PC-3 (cell line): Measurements from ENCODE around the gene RMND1. TPM values are rescaled to one million over a fixed set of nuclear protein-coding genes. Genes with fewer than 3 reads are reported as not detected.

Source experiments
- ATAC-seq: fragments of 200-7000 bp; cut with Tn5 transposase; 2 replicates; pipeline ENCODE4 v1.9.1; 2020; ENCODE audit warnings: mild to moderate bottlenecking, moderate library complexity
- BruUV-seq: library from RNA; stranded (reverse); fragments of 400-500 nt; replicated peaks from 2 replicates; lab custom pipeline; 2021; lab: Mats Ljungman, UMichigan
- CTCF ChIA-PET: fragments of 300-600 bp; sonication (Branson Sonifier 250); formaldehyde crosslinking; loops from one replicate; lab custom pipeline; 2022; ENCODE audit warnings: antibody characterized with exemption; lab: Charles Lee
- POLR2A ChIA-PET: fragments of 300-600 bp; sonication (Branson Sonifier 250); formaldehyde crosslinking; loops from one replicate; lab custom pipeline; 2022; ENCODE audit warnings: antibody characterized with exemption; ENCODE audit not compliant: unreplicated experiment; lab: Charles Lee
- DNase-seq: peaks from one replicate; pipeline ENCODE4 v3.0.0-alpha.2; 2015
- H2AFZ ChIP-seq: fragments of 300-600 bp; sonication (generic); 2 replicates; pipeline ENCODE4 v1.6.0; 2016; ENCODE audit warnings: antibody characterized with exemption, low read length
- H3F3A ChIP-seq: fragments of 300-600 bp; sonication (generic); one replicate; pipeline ENCODE4 v1.6.0; 2017; ENCODE audit warnings: antibody characterized with exemption, low read length, control low read depth, mild to moderate bottlenecking; ENCODE audit not compliant: unreplicated experiment
- H3K27ac ChIP-seq: fragments of 300-600 bp; sonication (generic); 2 replicates; pipeline ENCODE4 v1.5.1; 2016; ENCODE audit warnings: mild to moderate bottlenecking, low read length
- H3K27me3 ChIP-seq: fragments of 300-600 bp; sonication (generic); 2 replicates; pipeline ENCODE4 v1.6.1; 2016; ENCODE audit warnings: low read length, mixed read lengths
- H3K36me3 ChIP-seq: fragments of 300-600 bp; sonication (generic); 2 replicates; pipeline ENCODE4 v1.6.1; 2016; ENCODE audit warnings: low read depth, mixed run types, low read length, mixed read lengths
- H3K4me1 ChIP-seq: fragments of 300-600 bp; sonication (generic); 2 replicates; pipeline ENCODE4 v1.5.1; 2016; ENCODE audit warnings: low read length; ENCODE audit not compliant: insufficient read depth
- H3K4me2 ChIP-seq: fragments of 300-600 bp; sonication (generic); 2 replicates; pipeline ENCODE4 v1.6.0; 2016; ENCODE audit warnings: low read length
- H3K4me3 ChIP-seq: fragments of 300-600 bp; sonication (generic); 2 replicates; pipeline ENCODE4 v1.5.1; 2016; ENCODE audit warnings: mild to moderate bottlenecking, low read length, mixed read lengths
- H3K79me2 ChIP-seq: fragments of 300-600 bp; sonication (generic); 2 replicates; pipeline ENCODE4 v1.6.1; 2017; ENCODE audit warnings: low read length, mixed read lengths
- H3K9ac ChIP-seq: fragments of 300-600 bp; sonication (generic); 2 replicates; pipeline ENCODE4 v1.6.0; 2016; ENCODE audit warnings: mild to moderate bottlenecking, low read length
- H3K9me2 ChIP-seq: fragments of 300-600 bp; sonication (generic); replicated peaks from 2 replicates; pipeline ENCODE4 v1.6.1; 2016; ENCODE audit warnings: mixed run types, low read length, mixed read lengths
- H3K9me3 ChIP-seq: fragments of 300-600 bp; sonication (generic); 2 replicates; pipeline ENCODE4 v1.6.1; 2016; ENCODE audit warnings: low read length, mixed read lengths
- H4K20me1 ChIP-seq: fragments of 300-600 bp; sonication (generic); 2 replicates; pipeline ENCODE4 v1.6.1; 2016; ENCODE audit warnings: low read length, mixed read lengths
- CTCF ChIP-seq: fragments of 300-600 bp; sonication (generic); conservative IDR thresholded peaks from 2 replicates; pipeline ENCODE4 v1.5.1; 2017; ENCODE audit warnings: antibody characterized with exemption, low read depth, mild to moderate bottlenecking, low read length
- EZH2 ChIP-seq: fragments of 300-600 bp; sonication (generic); IDR thresholded peaks from one replicate; pipeline ENCODE4 v1.6.1; 2017; ENCODE audit warnings: antibody characterized with exemption, mild to moderate bottlenecking, low read length; ENCODE audit not compliant: unreplicated experiment
- EZH2phosphoT487 ChIP-seq: fragments of 300-600 bp; sonication (generic); IDR thresholded peaks from 2 replicates; pipeline ENCODE4 v1.6.1; 2018; ENCODE audit warnings: mild to moderate bottlenecking, antibody characterized with exemption, low read length, borderline replicate concordance
- intact Hi-C: fragments of 100-400 bp; cut with micrococcal nuclease; formaldehyde crosslinking; loops from 2 replicates; pipeline ENCODE4 v1.9.0; 2023
- total RNA-seq: library from RNA; depleted of rRNA; stranded (reverse); fragments of >200 nt; gene quantifications from 2 replicates; pipeline ENCODE4 v1.2.3, GENCODE V29; 2014

Gene RMND1
- total RNA-seq, 1 experiment from 2014 or later: 20.8 TPM

DNA sequence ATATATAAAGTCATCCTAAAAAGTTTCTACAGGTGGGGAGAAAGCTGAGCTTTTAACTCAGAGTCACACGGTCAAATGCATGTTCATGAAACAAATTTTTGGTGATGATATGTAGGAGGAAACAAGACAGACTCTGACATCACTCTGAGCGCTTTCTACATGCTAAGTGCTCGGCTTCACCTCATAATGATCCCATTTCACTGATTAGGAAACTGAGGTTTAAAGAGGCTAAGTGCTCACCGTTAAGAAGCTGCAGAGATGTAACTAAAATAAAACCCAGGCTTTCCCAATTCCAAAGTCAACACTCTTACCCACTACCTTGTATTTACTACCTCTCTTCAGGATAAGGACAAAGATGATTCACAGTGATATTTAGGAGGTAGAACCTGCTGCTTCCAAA is 4.7 kb downstream of the RMND1 start:
- ATAC-seq (no peak), DNase-seq (no peak)
- H3K9me3 ChIP-seq: no peaks in the 10 kb centered on the region
- H3K4me2 ChIP-seq: no peak overlapping the region
- H4K20me1 ChIP-seq: no peaks in the 10 kb centered on the region
- H3K36me3 ChIP-seq: peaks cover 6% of the 10 kb centered on the region; the same call in 1 of the 2 replicates
- POLR2A ChIA-PET: no interaction called here
- no peak for TF ChIP-seq EZH2
- no peak for TF ChIP-seq EZH2phosphoT487
- TF ChIP-seq CTCF: no peak
- no peak overlapping the region for H2AFZ ChIP-seq
- no peak overlapping the region for H3K9ac ChIP-seq
- H3K4me3 ChIP-seq: no peak overlapping the region
- H3F3A ChIP-seq: no peaks in the 10 kb centered on the region
- no peak overlapping the region for H3K27ac ChIP-seq
- peaks cover 5% of the 10 kb centered on the region; the same call in 1 of the 2 replicates for H3K4me1 ChIP-seq
- no peaks in the 10 kb centered on the region for H3K9me2 ChIP-seq
- peaks cover 70% of the 10 kb centered on the region for H3K79me2 ChIP-seq
- no TSS peak for BruUV-seq
- CTCF ChIA-PET: interaction anchor here (0.6 kb wide), 1 partner anchor 933 kb away, joined by 4 read pairs; no protein-coding TSS in a partner anchor
- H3K27me3 ChIP-seq: no peaks in the 10 kb centered on the region
- intact Hi-C loops: loop anchor here (10.0 kb wide), 1 partner anchor 318 kb away; no protein-coding TSS in a partner anchor

DNA sequence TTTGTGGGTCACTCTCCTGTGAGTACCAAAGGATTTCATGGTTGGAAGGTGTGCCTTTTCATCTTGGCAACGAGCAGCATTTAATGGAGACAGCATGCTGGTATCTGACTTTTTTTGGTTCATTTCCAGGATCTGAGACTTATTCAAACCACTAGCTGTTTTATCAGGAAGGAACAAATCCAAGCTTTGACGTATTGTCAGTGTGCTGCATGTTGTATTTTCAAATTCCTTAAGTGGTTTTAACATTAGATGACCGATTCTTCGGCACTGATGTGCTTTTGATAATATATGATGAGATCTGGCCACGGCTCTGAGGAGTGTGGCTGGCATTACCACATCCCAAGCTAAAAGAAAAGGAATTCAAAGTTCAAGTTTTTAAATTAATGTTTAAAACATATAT is 6.4 kb downstream of the RMND1 start:
- peaks cover 6% of the 10 kb centered on the region; the same call in 1 of the 2 replicates for H3K36me3 ChIP-seq
- no peak overlapping the region for H3K9ac ChIP-seq
- no peaks in the 10 kb centered on the region for H3K27me3 ChIP-seq
- intact Hi-C loops: loop anchor here (10.0 kb wide), 1 partner anchor 319 kb away; no protein-coding TSS in a partner anchor
- no peaks in the 10 kb centered on the region for H3K9me3 ChIP-seq
- no peak overlapping the region for H2AFZ ChIP-seq
- no peak overlapping the region for H3K27ac ChIP-seq
- ChIA-PET POLR2A (no interaction called here), CTCF (interaction anchor here (0.7 kb wide), 2 partner anchors 223 to 1393 kb away, joined by 3 to 6 read pairs; no protein-coding TSS in a partner anchor)
- DNase-seq: no peak
- BruUV-seq: TSS peak; percentile 20
- TF ChIP-seq EZH2phosphoT487: no peak
- TF ChIP-seq EZH2: no peak
- no peak for TF ChIP-seq CTCF
- no peak for ATAC-seq
- peaks cover 77% of the 10 kb centered on the region for H3K79me2 ChIP-seq
- H3F3A ChIP-seq: no peaks in the 10 kb centered on the region
- no peak overlapping the region for H3K4me3 ChIP-seq
- no peaks in the 10 kb centered on the region for H3K9me2 ChIP-seq
- no peaks in the 10 kb centered on the region for H4K20me1 ChIP-seq
- no peak overlapping the region for H3K4me2 ChIP-seq
- peaks cover 5% of the 10 kb centered on the region; the same call in 1 of the 2 replicates for H3K4me1 ChIP-seq

- Histone ChIP-seq H3K9me2 (no peaks in the 10 kb centered on the region), H3K27me3 (no peaks in the 10 kb centered on the region), H3K36me3 (peaks cover 6% of the 10 kb centered on the region; the same call in 1 of the 2 replicates), H3K27ac (no peak overlapping the region), H3F3A (no peaks in the 10 kb centered on the region), H2AFZ (no peak overlapping the region), H3K9me3 (no peaks in the 10 kb centered on the region), H3K79me2 (peaks cover 86% of the 10 kb centered on the region), H3K4me3 (no peak overlapping the region), H3K4me2 (no peak overlapping the region), H3K9ac (no peak overlapping the region), H4K20me1 (no peaks in the 10 kb centered on the region), H3K4me1 (peaks cover 5% of the 10 kb centered on the region; the same call in 1 of the 2 replicates)
- ChIA-PET CTCF (no interaction called here), POLR2A (interaction anchor here (0.6 kb wide), 1 partner anchor 1530 kb away, joined by 3 read pairs; no protein-coding TSS in a partner anchor)
- BruUV-seq: no TSS peak
- no peak for ATAC-seq
- intact Hi-C loops: loop anchor here (5.0 to 10.0 kb wide), 2 partner anchors 218 to 321 kb away; no protein-coding TSS in a partner anchor
- TF ChIP-seq CTCF (no peak), EZH2phosphoT487 (no peak), EZH2 (no peak)
- no peak for DNase-seq
These were observed 7.9 kb downstream of the RMND1 start for GRCh38 chr6:151443911-151444621.
